Right atrium auricular region (tissue), 2 donors: ENCODE data around the gene PTX4. TPM values are rescaled to one million over a fixed set of nuclear protein-coding genes. Genes with fewer than 3 reads are reported as not detected.
"Not testable (repeated sequence)": the region's sequence is repeated elsewhere in the genome, so short reads cannot be mapped to it uniquely, and the experiment has no call there.

Experiments
- DNase-seq: peaks from one replicate; pipeline ENCODE4 v3.0.0-alpha.2; 2019; ENCODE audit warnings: low spot score
- H3K27ac ChIP-seq, 2 donors: fragments of 200-600 bp; sonication (generic); 1 replicate in 1 of 2; 2 replicates in 1 of 2; pipeline ENCODE4 v1.5.1; 2016 to 2019
- H3K27me3 ChIP-seq, 2 donors: fragments of 200-600 bp; sonication (generic); one replicate each; pipeline versions ENCODE4 v1.5.1 to v1.6.0; 2017 to 2019
- H3K36me3 ChIP-seq: fragments of 200-600 bp; sonication (generic); one replicate; pipeline ENCODE4 v1.5.1; 2016
- H3K4me1 ChIP-seq, 2 donors: fragments of 200-600 bp; sonication (generic); one replicate each; pipeline versions ENCODE4 v1.5.1 to v1.6.0; 2017 to 2019
- H3K4me3 ChIP-seq, 2 donors: fragments of 200-600 bp; sonication (generic); 1 replicate in 1 of 2; 2 replicates in 1 of 2; pipeline ENCODE4 v1.5.1; 2017 to 2019; ENCODE audit warnings: mild to moderate bottlenecking in 1 of 2, moderate library complexity in 1 of 2
- H3K9me3 ChIP-seq, 2 donors: fragments of 200-600 bp; sonication (generic); one replicate each; pipeline ENCODE4 v1.5.1; 2019
- total RNA-seq, 2 donors: library from RNA; depleted of rRNA; stranded (reverse); fragments of >200 nt; gene quantifications; one replicate each; pipeline ENCODE4 v1.1.0, GENCODE V29; 2016
- TF ChIP-seq, protein P1 (sequence below), 2 donors: fragments of 200-600 bp; sonication (generic); IDR thresholded peaks; one replicate each; pipeline ENCODE4 v1.5.1; 2019; ENCODE audit warnings: antibody characterized with exemption in 2 of 2

Gene PTX4
- total RNA-seq, 2 donors from 2014 or later, result 0.24 TPM; not detected in 1

DNA sequence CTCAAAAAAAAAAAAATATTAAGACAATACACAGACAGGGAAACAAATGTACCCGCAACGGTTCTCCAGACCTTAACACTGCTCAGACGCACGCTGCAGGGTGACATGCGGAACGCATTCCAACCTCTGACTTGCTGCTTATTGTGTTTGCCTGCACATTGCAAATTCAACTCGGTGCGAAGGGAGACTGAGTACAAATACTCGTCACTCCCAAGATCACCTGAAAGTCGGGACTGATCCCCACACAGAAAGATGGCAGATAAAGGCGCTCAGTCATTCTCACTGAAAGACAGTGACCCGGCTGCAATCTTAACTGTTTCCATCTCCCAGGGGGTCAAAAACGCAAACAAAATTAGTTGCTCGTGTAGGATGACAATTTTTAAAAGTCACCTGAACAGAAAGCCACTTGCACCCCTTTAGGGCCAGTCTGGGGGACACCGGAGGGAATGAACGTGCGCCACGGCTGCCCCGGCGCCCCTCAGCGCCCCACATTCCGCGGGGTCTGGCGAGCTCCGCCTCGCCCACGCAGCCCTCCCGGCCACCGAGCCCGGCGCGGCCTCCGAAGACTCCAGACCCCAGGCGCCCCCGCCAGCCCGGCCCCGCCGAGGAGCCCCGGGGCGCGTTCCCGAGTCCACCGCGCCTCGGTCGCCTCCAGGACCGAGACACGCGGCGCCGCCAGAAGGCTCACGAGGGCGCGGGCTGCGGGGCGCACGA lies 14.5 kb downstream of the PTX4 start:
- peak overlapping the region; percentile 84 to 94 for H3K27ac ChIP-seq
- no peaks in the 10 kb centered on the region for H3K36me3 ChIP-seq
- no peaks in the 10 kb centered on the region for H3K27me3 ChIP-seq
- H3K4me1 ChIP-seq, result peaks cover 0 to 35% of the 10 kb centered on the region in 2 donors
- TF ChIP-seq, protein P1, sequence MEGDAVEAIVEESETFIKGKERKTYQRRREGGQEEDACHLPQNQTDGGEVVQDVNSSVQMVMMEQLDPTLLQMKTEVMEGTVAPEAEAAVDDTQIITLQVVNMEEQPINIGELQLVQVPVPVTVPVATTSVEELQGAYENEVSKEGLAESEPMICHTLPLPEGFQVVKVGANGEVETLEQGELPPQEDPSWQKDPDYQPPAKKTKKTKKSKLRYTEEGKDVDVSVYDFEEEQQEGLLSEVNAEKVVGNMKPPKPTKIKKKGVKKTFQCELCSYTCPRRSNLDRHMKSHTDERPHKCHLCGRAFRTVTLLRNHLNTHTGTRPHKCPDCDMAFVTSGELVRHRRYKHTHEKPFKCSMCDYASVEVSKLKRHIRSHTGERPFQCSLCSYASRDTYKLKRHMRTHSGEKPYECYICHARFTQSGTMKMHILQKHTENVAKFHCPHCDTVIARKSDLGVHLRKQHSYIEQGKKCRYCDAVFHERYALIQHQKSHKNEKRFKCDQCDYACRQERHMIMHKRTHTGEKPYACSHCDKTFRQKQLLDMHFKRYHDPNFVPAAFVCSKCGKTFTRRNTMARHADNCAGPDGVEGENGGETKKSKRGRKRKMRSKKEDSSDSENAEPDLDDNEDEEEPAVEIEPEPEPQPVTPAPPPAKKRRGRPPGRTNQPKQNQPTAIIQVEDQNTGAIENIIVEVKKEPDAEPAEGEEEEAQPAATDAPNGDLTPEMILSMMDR (IDR thresholded peaks at IDR 0.05), result no peak
- peak overlapping the region; percentile 74 to 98 for H3K4me3 ChIP-seq
- DNase-seq, result no peak
- H3K9me3 ChIP-seq, result no peaks in the 10 kb centered on the region

DNA sequence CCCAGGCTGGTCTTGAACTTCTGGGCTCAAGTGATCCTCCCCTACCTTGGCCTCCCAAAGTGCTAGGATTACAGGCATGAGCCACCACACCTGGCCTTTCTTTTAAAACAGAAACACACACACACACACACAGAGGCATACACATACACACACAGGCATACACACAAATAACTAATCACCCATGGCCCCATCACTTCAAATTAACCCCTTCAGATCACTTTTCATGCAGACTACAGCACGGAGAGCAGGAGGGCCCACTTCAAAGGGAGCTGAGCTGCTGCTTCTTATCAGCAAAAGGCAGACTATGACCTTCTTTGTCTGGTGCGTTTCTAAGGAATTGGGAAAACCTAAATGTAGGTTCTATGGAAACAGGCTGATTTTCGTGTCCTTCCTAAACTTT lies 15.8 kb downstream of the PTX4 start:
- TF ChIP-seq, protein P1 (IDR thresholded peaks at IDR 0.05), result no peak
- Histone ChIP-seq H3K4me1 (peaks cover 0 to 35% of the 10 kb centered on the region in 2 donors), H3K27ac (no peak overlapping the region), H3K36me3 (no peaks in the 10 kb centered on the region), H3K27me3 (no peaks in the 10 kb centered on the region), H3K4me3 (no peak overlapping the region), H3K9me3 (no peaks in the 10 kb centered on the region)
- no peak for DNase-seq

DNA sequence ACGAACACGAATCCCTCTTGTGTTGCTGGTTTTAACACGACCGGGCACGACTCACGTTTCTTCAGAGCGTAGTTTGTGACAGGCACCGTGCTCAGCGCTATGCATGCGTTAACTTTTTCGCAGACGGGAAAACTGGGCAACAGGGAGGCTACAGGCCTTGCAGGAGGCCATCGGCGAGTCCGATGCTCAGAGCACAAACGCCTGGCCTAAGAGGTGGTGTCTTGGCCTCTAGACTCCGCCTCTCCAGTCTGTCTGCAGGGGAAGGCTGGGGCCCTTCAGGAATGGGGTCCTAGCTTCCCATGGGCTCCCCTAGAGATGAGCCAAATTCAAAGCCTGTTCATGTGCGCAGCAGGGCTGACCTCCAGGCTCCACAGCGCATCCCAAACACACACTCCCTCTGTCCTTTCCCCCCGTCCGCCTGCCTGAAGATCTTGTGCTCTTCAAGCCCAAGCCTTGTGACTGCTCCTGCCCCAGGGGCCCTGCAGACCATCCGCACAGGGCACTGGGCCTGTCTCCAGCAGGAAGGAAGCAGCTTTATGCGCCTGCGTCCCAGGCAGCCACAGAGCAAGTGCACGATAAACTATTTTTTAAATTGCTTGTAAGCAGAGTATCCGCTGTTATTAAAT lies 17.1 kb downstream of the PTX4 start:
- Histone ChIP-seq H3K27me3 (no peaks in the 10 kb centered on the region), H3K4me3 (no peak overlapping the region), H3K4me1 (peaks cover 0 to 35% of the 10 kb centered on the region in 2 donors), H3K36me3 (no peaks in the 10 kb centered on the region), H3K9me3 (no peaks in the 10 kb centered on the region), H3K27ac (no peak overlapping the region)
- DNase-seq, result no peak
- TF ChIP-seq, protein P1 (IDR thresholded peaks at IDR 0.05), result no peak

DNA sequence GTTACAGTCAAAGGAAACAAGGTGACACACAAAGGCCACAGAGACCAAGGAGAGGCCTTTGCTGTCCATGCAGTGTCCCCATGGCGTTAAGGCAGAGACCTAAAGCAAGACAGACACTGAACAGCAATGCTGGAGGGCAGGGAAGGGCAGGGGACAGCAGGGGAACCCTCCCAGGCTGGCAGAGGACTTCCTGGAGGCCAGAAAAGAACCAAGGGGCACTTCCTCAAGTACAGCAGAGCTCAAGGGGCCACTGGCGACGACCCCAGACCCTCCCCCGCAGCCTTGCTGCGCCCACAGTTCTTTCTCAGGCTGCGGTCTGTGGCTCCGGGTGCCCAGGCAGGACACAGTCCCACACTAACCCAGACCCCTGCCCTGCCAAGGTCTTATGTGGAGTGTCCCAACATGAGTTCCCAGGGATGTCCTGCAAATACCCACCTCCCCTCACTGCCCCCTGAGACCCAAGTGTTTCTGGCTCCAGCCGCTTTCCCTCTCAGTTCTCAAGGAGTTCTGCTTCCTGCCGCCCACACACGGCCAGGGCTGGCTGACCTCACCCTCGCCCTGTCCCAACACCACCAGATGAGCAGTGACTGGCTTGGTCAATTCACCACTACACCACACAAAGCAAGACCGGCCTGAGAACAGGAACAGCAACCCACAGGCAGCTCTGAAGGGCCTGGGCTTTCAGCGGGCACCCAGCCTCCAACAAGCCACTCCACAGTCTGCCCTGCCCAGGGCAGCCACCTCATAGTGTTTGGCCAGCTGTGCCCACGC lies 18.1 kb downstream of the PTX4 start:
- Histone ChIP-seq H3K4me3 (no peak overlapping the region), H3K27me3 (no peaks in the 10 kb centered on the region), H3K36me3 (no peaks in the 10 kb centered on the region), H3K9me3 (no peaks in the 10 kb centered on the region), H3K27ac (no peak overlapping the region), H3K4me1 (peaks cover 0 to 32% of the 10 kb centered on the region in 2 donors)
- TF ChIP-seq, protein P1 (IDR thresholded peaks at IDR 0.05), result no peak
- no peak for DNase-seq

DNA sequence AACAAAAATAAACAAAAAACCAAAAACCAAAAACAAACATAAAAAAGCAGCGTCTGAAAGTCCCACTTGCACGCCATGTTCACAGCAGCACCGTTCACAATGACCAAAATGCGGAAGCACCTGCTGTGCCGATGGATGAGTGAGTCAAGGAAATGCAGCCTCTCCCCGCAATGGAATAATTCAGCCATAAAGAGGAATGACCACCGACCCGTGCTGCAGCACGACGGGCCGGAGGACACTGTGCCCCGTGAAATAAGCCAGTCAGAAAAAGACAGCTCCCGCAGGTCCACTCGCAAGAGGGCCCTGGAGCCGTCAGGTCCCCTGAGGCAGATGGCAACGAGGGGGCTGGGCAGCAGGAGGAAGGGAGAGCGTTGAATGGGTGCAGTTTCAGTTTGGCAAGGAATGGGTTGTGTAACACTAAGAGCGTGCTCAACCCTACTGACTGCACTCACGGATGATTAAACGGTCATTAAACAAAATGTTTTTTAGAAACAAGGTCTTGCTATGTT lies 19.0 kb downstream of the PTX4 start:
- no peak for DNase-seq
- H3K4me1 ChIP-seq, result peaks cover 0 to 27% of the 10 kb centered on the region in 2 donors

DNA sequence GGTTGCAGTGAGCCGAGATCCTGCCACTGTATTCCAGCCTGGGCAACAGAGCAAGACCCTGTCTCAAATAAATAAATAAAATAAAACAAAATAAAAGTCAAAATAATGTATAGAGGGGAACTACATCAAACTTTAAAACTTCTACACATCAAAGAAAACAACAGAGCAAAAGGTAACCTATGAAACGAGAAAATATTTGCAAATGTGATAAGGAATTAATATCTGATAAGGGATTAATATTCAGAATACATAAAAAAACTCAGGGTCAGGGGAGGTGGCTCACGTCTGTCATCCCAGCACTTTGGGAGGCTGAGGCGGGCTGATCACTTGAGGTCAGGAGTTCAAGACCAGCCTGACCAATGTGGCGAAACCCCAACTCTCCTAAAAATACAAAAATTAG lies 19.6 kb downstream of the PTX4 start:
- H3K36me3 ChIP-seq, H3K27me3 ChIP-seq, DNase-seq, H3K4me3 ChIP-seq, H3K27ac ChIP-seq, H3K9me3 ChIP-seq: not testable (repeated sequence)
- peaks cover 0 to 27% of the 10 kb centered on the region in 2 donors for H3K4me1 ChIP-seq

More for the DNA sequence above, 19.0 kb downstream of the PTX4 start:
- Histone ChIP-seq H3K27me3 (no peaks in the 10 kb centered on the region), H3K9me3 (no peaks in the 10 kb centered on the region), H3K4me3 (no peak overlapping the region), H3K36me3 (no peaks in the 10 kb centered on the region), H3K27ac (no peak overlapping the region)
- TF ChIP-seq, protein P1 (IDR thresholded peaks at IDR 0.05), result no peak
